Measurements from ENCODE around the gene DHCR24.

Gene DHCR24

GRCh38 chr1:54825696-54826095 lies 61.3 kb downstream of the DHCR24 start:
- no peak overlapping the region for H3K27ac ChIP-seq
- no peak for DNase-seq (ENCODE audit: low read depth, low spot score)

DNA sequence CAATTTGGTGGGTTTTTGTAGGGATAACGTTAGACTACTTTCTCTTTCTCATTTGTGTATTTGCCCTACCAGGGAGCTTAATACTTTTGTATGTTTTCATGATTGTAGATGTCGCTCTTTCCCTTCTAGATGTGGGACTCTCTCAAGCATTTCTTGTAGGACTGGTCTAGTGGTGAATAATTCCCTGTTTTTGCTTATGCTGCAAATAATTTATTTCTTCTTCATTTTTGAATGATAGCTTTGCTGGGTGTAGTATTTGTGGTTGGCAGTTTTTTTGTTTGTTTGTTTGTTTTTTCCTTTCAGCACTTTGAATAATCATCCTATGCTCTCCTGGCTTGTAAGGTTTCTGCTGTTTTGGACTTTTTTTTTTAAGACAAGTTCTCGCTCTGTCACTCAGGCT lies 63.3 kb downstream of the DHCR24 start:
- no peak overlapping the region for H3K27ac ChIP-seq
- DNase-seq (ENCODE audit: low read depth, low spot score), result no peak

- no peak overlapping the region for H3K27ac ChIP-seq
Measured at GRCh38 chr1:54819733-54820132, 67.3 kb downstream of the DHCR24 start.

GRCh38 chr1:54819195-54819536 lies 67.8 kb downstream of the DHCR24 start:
- no peak overlapping the region for H3K27ac ChIP-seq
- DNase-seq (ENCODE audit: low read depth, low spot score), result no peak

More at GRCh38 chr1:54819733-54820132, 67.3 kb downstream of the DHCR24 start:
- DNase-seq (ENCODE audit: low read depth, low spot score), result no peak

DNA sequence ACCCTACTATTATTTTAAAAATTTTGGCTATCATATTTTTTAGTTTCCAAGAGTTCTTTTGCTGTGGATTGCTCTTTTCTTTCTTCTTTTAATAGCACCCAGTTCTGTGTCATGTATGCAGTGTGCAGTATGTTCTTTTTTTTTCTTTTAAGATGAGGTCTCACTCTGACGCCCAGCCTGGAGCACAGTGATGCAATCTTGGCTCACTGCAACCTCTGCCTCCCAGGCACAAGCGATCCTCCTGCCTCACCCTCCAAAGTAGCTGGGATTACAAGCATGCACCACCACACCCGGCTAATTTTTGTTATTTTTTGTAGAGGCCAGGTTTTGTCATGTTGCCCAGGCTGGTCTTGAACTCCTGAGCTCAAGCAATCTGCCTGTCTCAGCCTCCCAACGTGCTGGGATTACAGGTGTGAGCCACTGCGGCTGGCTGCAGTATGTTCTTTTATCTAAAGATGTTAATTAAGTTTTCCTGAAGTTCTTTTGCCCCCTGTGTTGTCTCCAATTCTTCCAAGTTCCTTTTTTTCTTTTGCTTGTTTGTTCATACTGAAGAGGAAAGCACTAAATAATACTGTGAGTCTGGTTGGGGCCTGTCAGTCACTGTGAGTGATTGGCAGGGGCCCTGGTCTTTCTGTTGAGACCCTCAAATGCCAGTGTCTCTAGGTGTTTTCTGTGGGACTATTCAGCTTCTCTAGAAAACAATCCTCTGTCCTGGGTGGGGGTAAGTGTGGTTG lies 68.4 kb downstream of the DHCR24 start:
- no peak for DNase-seq (ENCODE audit: low read depth, low spot score)

GRCh38 chr1:54816951-54817350 lies 70.0 kb downstream of the DHCR24 start:
- no peak overlapping the region for H3K27ac ChIP-seq
- DNase-seq (ENCODE audit: low read depth, low spot score), result no peak

More for the DNA sequence above, 68.4 kb downstream of the DHCR24 start:
- no peak overlapping the region for H3K27ac ChIP-seq

DNA sequence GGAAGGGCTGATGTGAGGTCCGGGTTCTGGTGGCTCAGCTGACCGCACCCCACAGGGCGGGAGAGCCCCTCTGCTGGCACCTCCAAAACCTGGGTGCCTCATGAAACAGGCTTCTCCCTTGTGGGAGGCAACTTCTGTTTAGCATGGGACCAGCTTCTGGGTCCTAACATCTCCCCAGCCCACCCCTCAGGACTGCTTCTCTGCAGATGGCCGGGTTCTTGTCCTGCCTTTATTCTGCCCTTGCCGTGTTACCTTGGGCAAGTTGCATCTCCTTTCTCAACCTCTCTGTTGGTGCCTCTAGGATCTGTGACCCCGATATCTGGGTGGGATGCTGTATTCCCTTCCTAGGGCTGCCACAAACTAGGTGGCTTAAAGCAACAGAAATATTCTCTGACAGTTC lies 70.9 kb downstream of the DHCR24 start:
- H3K27ac ChIP-seq, result no peak overlapping the region

GRCh38 chr1:54815086-54815876 lies 71.7 kb downstream of the DHCR24 start:
- DNase-seq (ENCODE audit: low read depth, low spot score), result no peak
- H3K27ac ChIP-seq, result no peak overlapping the region

More for the DNA sequence above, 70.9 kb downstream of the DHCR24 start:
- no peak for DNase-seq (ENCODE audit: low read depth, low spot score)

GRCh38 chr1:54814571-54814970 lies 72.4 kb downstream of the DHCR24 start:
- H3K27ac ChIP-seq, result no peak overlapping the region
- DNase-seq (ENCODE audit: low read depth, low spot score), result no peak

- DNase-seq (ENCODE audit: low read depth, low spot score), result no peak
- no peak overlapping the region for H3K27ac ChIP-seq
Measured at GRCh38 chr1:54814126-54814498, 72.9 kb downstream of the DHCR24 start.

- no peak for DNase-seq (ENCODE audit: low read depth, low spot score)
- no peak overlapping the region for H3K27ac ChIP-seq
Measured at GRCh38 chr1:54813485-54814125, 73.4 kb downstream of the DHCR24 start.

DNA sequence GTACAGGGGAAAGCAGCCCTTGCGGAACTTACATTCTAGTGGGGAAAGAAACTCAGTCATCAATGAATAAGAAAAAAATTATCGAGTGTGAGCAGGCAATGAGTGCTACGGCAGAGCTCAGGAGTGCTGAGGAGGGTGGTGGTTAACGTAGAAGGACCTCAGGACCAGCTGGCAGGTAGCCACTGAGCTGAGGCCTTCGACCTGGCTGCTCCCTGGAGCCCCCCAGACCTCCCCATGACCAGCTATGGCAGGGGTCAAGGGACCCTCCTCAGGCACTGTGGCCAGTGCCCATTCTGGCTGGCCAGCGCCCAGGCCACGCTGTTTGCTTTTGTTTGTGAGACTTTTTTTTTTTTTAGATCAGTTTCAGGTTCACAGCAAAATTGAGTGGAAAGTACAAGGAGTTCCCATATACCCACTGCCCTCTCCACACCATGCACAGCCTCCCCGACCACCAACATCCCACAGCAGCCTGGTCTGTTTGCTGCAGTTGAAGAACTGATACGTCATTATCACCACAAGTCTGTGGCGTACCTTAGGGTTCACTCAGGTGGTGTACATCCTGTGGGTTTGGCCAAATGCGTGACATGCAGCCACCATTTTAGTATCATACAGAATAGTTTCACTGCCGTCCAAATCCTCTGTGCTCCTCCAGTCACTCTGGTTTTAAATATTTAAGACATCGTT lies 74.1 kb downstream of the DHCR24 start:
- H3K27ac ChIP-seq, result no peak overlapping the region
- no peak for DNase-seq (ENCODE audit: low read depth, low spot score)

GRCh38 chr1:54811739-54812655 lies 75.0 kb downstream of the DHCR24 start:
- no peak for DNase-seq (ENCODE audit: low read depth, low spot score)
- H3K27ac ChIP-seq, result no peak overlapping the region

DNA sequence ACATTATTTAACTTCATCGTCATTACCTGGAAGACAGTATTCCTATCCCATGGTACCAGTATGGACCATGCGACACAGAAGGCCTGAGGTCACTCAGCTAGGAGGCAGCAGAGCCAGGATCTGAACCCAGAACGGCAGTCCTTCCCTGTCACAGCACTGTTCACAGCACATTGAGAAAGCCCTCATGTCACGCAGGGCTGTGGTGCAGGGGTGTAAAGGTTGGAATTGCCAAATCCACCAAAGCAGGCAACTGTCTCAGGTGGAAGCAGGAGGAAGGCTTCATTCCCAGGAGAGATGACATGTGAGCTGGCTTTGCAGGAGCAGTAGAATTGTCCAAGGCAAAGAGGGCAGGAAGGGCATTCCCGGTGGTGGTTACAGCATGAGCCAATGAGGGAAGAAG lies 75.9 kb downstream of the DHCR24 start:
- DNase-seq (ENCODE audit: low read depth, low spot score), result no peak
- H3K27ac ChIP-seq, result no peak overlapping the region

- no peak overlapping the region for H3K27ac ChIP-seq
- DNase-seq (ENCODE audit: low read depth, low spot score), result no peak
Measured at GRCh38 chr1:54810153-54810942, 76.6 kb downstream of the DHCR24 start.

DNA sequence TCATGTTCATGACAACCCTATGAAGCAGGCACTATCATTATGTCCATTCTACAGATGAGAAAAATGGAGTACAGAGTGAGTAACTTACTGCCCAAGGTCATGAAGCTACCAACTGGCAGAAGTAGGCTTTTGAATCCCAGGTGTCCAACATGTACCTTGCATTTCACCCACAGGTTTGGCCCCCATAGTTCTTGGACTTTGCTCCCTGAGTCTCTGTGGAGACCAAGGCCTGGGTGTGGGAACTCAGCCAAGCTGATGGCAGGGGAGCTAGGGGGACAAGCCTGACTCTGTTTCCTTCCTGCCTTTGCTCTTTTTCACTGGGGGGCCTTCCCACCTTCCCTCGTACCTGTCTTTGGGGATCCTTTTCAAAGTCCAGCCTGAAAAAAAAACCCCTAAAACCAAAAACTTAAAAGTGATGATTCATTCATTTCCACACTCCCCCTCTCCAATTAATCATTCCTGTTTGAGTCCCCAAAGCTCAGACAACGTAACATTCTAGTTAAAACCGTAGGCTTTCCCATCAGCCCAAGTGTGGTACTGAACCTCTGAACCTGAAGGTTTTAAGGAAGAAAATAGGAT lies 77.4 kb downstream of the DHCR24 start:
- DNase-seq (ENCODE audit: low read depth, low spot score), result no peak
- H3K27ac ChIP-seq, result no peak overlapping the region

DNA sequence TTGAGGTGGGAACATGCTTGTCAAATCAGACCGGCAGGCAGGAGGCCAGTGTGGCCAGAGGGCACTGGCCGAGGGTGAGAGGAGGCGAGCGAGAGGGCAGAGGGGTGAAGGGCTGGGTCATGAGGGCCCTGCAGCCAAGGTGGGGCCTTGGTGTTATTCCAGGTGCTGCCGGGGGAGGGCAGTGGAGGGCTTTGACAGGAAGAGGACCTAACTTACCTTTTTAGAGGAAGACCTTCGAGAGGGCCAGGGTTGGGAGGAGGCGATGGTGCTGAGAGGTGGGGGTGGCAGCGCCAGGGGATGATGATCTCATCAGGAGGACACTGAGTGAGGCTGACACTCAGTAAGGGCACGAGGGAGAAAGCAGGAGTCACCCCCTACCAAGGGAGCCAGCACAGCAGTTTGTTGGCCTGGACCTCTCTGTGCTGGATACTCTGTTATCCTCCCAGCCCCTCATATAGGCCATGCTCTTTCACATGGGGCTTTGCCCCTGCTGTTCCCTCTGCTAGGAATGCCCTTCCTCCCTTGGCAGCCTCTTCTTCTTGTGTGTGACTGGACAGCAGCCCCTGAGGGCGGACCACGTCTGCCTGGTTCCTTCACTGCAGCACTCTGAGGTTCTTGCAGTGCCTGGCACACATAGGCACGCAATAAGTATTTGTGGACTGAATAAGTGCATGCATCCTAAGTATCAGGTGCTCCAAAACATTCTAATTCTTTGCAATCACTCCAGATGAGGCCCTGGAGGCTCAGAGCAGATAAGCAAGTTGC lies 78.4 kb downstream of the DHCR24 start:
- no peak overlapping the region for H3K27ac ChIP-seq
- no peak for DNase-seq (ENCODE audit: low read depth, low spot score)

GRCh38 chr1:54807756-54808155 lies 79.2 kb downstream of the DHCR24 start:
- no peak overlapping the region for H3K27ac ChIP-seq
- DNase-seq (ENCODE audit: low read depth, low spot score), result no peak
